NCI-H2171 treated with DMSO at 0.1 percent for 48 hours (cell line): ENCODE measurements around the gene PKP2.

Experiments used
- DNase-seq: peaks from one replicate; lab custom pipeline; 2025; lab: John Stamatoyannopoulos, UW

PKP2 gene

GRCh38 chr12:32809196-32809595, 87.4 kb downstream of the PKP2 start:
- DNase-seq: no peak

GRCh38 chr12:32804301-32804700, 92.3 kb downstream of the PKP2 start:
- no peak for DNase-seq

GRCh38 chr12:32801269-32801980, 95.2 kb downstream of the PKP2 start:
- DNase-seq: no peak

GRCh38 chr12:32794281-32794680, 102.3 kb downstream of the PKP2 start:
- DNase-seq: no peak

- DNase-seq: no peak
These were observed 106.7 kb downstream of the PKP2 start for GRCh38 chr12:32789916-32790315.

GRCh38 chr12:32789446-32789845, 107.1 kb downstream of the PKP2 start:
- no peak for DNase-seq

GRCh38 chr12:32788405-32788804, 108.2 kb downstream of the PKP2 start:
- DNase-seq: no peak

- DNase-seq: no peak
These were observed 111.0 kb downstream of the PKP2 start for GRCh38 chr12:32785557-32785956.

GRCh38 chr12:32783029-32783428, 113.5 kb downstream of the PKP2 start:
- DNase-seq: no peak

GRCh38 chr12:32780071-32780470, 116.5 kb downstream of the PKP2 start:
- no peak for DNase-seq

GRCh38 chr12:32777691-32778175, 118.8 kb downstream of the PKP2 start:
- no peak for DNase-seq

GRCh38 chr12:32777159-32777558, 119.4 kb downstream of the PKP2 start:
- no peak for DNase-seq

- no peak for DNase-seq
These were observed 120.3 kb downstream of the PKP2 start for GRCh38 chr12:32776258-32776657.

GRCh38 chr12:32773691-32774090, 122.9 kb downstream of the PKP2 start:
- DNase-seq: no peak

GRCh38 chr12:32770141-32770540, 126.4 kb downstream of the PKP2 start:
- DNase-seq: peak; percentile 36

- DNase-seq: peak; percentile 30
These were observed 128.1 kb downstream of the PKP2 start for GRCh38 chr12:32768518-32768917.

- peak; percentile 98 for DNase-seq
These were observed 130.7 kb downstream of the PKP2 start for GRCh38 chr12:32765906-32766305.

- no peak for DNase-seq
These were observed 134.9 kb downstream of the PKP2 start for GRCh38 chr12:32761716-32762115.

GRCh38 chr12:32757157-32757556, 139.4 kb downstream of the PKP2 start:
- DNase-seq: no peak

- no peak for DNase-seq
These were observed 140.0 kb downstream of the PKP2 start for GRCh38 chr12:32756476-32757066.

- DNase-seq: peak; percentile 97
These were observed 140.7 kb downstream of the PKP2 start, which contains the start of gene YARS2 for GRCh38 chr12:32755654-32756475. YARS2 (minus strand) TSS chr12:32755897; CDS start chr12:32755874, 23 bp downstream.

- DNase-seq: peak; percentile 66
These were observed 141.4 kb downstream of the PKP2 start for GRCh38 chr12:32755051-32755653.
